SH-SY5Y (cell line): Measurements from ENCODE around the gene ZNF333.

Experiments
- GATA2 ChIP-seq: IDR thresholded peaks from 2 replicates; pipeline ENCODE4 v1.6.1; 2011; ENCODE audit warnings: mild to moderate bottlenecking, low read depth, low read length
- GATA3 ChIP-seq: IDR thresholded peaks from 2 replicates; pipeline ENCODE4 v1.6.1; 2011; ENCODE audit warnings: low read depth, mild to moderate bottlenecking, low read length, moderate library complexity

DNA sequence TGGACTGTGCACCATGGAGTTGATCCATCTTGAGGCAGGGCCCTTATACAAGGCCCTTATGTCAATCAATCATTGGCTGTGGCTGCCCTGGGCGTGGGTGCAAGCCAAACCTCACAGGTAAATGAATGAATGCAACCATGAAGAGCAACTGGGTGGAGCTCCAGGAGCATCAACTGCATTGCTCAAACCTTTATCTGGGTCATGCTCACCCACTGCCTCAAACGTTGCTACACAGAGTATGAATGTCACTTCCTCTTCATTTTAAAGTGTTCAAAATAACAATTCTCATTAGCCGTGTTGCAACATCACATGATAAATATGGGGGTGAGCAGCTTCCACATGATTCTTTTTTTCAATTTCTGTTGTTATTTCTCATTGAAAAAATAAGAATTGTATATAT lies 6.4 kb upstream of the ZNF333 start:
- no peak for TF ChIP-seq GATA2
- no peak for TF ChIP-seq GATA3
